Stimulated activated CD8-positive, alpha-beta memory T cell treated with anti-CD3 and anti-CD28 coated beads, Interleukin-15, amount 100 ng/mL, for 24 hours (primary cell): Measurements from ENCODE around the gene B4GALT7.

Experiments used
- DNase-seq: peaks from one replicate; pipeline ENCODE4 v3.0.0-alpha.2; 2020; ENCODE audit warnings: low read depth

B4GALT7 gene

GRCh38 chr5:177593511-177593910, 6.4 kb upstream of the B4GALT7 start:
- no peak for DNase-seq

DNA sequence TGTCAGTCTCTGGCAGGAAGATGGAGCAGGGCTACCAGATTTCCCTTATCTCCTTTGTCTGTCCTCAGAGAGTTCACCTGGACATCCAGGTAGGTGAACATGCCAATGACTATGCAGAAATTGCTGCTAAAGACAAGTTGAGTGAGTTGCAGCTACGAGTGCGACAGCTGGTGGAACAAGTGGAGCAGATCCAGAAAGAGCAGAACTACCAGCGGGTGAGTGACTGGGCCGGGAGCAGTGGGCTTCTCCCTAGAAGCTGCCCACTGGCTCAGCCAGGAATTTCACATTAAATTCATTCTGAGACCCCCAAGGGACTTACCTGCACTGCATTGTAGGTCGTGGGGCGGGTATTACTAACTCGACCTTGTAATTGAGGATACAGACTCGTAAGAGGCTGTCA, 5.9 kb upstream of the B4GALT7 start:
- no peak for DNase-seq

DNA sequence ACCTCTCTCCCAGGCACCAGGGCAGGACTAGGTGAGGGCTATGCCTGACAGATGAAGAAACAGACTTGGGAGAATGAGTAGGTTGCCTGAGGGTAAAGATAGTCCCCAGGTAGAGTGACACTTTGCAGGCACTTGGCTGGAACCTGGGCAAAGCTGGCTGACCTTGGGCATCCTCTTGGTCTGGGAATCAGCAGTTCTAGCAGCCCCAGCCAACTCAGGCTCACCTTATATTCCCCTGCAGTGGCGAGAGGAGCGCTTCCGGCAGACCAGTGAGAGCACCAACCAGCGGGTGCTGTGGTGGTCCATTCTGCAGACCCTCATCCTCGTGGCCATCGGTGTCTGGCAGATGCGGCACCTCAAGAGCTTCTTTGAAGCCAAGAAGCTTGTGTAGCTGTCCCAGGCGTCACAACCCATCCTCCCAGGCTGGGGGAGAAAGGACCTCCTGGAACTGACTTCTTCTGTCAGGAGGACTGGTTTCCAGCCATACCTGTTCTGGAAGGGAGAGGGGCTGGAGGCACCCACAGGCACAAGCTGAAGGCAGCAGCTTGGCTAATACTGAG, 4.8 kb upstream of the B4GALT7 start:
- DNase-seq, result no peak

DNA sequence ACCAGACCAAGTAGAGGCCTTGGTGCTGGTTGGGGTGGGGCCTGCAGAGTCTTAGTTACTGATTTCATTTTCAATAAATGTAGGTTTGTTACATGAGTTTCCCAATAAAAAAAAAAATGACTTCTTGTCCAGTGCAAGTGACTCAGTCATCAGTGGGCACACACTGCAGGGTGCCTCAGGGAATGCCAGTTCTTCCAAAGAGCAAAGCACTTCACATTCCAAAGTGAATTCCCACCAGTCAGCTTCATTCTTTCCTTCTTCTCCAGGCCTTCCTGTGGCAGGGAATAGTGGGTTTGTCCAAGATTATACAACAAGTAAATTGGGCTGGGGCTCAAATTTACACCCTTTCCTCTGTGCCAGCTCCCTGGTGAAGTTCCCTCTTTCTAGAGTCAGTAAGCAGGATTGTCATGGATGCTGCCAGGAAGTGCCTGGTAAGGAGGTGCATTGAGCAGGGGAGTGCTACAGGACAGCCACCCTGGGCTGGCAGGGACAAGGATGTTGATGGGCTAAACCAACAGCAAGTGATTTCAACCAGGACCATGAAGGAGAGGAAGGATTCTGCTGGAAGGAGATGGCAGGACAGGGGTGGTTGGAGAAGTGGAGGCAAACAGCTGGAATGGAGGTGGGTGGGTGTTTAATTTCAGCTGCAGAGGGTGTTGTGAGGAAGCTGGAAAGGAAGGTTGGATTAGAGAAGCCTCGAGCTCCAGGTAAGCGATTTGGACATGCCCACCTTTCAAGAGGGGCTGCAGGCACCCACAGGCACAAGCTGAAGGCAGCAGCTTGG, 3.7 kb upstream of the B4GALT7 start:
- DNase-seq, result no peak

- no peak for DNase-seq
Measured at GRCh38 chr5:177596775-177597238, 3.1 kb upstream of the B4GALT7 start.

DNA sequence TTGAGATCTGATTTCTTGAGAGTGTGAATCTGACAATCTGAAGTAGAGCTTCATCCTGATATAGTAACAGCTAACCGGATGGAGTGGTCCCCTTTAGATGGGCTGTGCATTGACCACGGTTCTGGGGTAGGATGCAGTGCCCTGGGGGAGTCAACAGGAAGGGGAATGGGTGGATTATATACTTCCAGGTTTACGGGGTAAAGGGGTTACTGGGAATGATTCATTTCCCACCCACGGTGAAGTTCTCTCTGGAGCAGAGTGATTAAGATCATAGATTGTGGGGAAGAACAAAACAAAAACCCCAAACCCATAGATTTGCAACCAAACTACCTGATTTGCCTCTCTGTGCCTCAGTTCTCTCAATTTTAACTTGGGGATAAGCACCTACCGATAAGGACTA, 1.5 kb upstream of the B4GALT7 start:
- DNase-seq, result no peak

GRCh38 chr5:177600508-177601018, 631 bp downstream of the B4GALT7 start:
- DNase-seq, result no peak

GRCh38 chr5:177601126-177601525, 1.2 kb downstream of the B4GALT7 start:
- no peak for DNase-seq

- DNase-seq, result no peak
Measured at GRCh38 chr5:177601577-177602457, 1.9 kb downstream of the B4GALT7 start.

GRCh38 chr5:177602458-177602830, 2.5 kb downstream of the B4GALT7 start:
- no peak for DNase-seq

DNA sequence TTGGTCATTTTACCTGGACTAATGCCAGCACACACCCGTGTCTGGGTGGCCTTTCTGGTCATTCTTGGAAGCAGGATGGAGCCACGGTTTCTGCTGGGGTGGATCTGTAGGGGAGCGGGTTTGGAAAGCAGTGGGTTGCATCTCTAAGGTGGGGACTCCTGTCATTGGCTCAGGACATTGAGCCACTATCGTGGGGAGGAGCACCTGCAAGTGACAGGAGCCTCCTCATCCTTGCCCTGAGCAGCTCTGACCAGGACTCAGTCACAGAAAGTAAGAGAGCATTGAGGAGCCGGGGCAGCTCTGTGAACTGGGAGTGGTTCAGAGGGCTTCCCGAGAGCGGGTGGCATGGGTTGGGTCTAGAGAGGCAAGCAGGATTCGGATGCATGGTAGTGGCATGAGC, 3.7 kb downstream of the B4GALT7 start:
- no peak for DNase-seq

DNA sequence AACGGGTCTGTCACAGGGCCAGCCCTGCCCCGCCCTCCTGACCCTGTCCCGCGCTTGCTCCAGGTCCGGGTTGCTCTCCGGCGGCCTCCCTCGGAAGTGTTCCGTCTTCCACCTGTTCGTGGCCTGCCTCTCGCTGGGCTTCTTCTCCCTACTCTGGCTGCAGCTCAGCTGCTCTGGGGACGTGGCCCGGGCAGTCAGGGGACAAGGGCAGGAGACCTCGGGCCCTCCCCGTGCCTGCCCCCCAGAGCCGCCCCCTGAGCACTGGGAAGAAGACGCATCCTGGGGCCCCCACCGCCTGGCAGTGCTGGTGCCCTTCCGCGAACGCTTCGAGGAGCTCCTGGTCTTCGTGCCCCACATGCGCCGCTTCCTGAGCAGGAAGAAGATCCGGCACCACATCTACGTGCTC, 4.2 kb downstream of the B4GALT7 start:
- no peak for DNase-seq

DNA sequence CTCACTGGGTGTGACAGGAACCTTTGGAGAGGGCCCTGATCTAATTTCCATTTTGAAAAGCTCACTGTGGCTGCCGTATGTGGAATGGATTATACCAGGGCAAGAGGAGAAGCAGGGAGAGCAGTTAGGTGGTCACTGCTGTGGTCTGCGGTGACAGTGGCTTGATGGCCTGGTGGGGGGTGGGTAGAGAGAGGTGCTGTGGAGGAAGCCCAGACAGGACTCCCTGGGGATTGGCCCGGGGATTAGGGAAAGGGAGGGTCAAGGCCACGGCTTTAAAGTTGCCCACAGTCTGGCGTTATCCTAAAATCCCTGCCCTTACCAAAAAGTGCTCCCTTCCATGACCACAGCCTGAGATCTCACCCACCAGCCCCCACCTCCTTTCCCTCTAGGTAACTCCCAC, 4.7 kb downstream of the B4GALT7 start:
- no peak for DNase-seq

DNA sequence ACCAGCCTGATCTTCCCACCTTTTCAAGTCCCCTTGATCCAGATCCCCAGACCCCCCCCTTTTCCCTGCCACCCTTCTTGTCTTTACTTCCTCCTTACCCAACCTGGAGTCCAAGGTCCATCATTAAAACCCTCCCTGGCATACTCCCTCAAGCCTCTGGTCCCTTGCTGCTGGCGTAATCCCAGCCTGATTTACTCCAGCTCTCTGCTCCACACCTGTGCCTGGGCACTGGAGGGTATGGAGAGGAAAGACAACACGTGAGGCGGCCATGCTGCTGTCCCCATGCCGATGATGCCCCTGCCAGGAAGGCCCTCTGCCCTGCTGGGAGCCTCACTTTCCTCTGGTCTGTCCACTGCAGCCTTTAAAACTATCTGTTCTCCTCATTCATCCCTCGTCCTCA, 5.1 kb downstream of the B4GALT7 start:
- DNase-seq, result no peak

DNA sequence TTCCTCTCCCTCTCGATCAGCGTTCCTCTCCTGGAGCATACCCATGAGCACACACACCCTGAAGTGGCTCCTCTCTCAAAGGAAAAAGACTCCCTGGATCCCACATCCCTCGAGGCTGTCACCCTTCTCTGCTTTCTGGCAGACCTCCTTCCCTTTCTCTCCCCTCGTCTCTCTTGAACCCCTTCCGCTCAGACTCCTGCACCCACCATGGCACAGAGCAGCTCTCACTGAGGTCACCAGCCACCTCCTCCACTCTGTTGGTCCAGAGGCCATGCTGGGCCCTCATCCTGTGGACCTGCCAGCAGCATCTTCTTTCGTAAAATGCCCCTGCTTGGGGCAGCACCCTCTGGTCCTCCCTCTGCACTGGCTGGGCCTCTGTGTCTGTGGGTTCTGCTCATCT, 5.7 kb downstream of the B4GALT7 start:
- no peak for DNase-seq

DNA sequence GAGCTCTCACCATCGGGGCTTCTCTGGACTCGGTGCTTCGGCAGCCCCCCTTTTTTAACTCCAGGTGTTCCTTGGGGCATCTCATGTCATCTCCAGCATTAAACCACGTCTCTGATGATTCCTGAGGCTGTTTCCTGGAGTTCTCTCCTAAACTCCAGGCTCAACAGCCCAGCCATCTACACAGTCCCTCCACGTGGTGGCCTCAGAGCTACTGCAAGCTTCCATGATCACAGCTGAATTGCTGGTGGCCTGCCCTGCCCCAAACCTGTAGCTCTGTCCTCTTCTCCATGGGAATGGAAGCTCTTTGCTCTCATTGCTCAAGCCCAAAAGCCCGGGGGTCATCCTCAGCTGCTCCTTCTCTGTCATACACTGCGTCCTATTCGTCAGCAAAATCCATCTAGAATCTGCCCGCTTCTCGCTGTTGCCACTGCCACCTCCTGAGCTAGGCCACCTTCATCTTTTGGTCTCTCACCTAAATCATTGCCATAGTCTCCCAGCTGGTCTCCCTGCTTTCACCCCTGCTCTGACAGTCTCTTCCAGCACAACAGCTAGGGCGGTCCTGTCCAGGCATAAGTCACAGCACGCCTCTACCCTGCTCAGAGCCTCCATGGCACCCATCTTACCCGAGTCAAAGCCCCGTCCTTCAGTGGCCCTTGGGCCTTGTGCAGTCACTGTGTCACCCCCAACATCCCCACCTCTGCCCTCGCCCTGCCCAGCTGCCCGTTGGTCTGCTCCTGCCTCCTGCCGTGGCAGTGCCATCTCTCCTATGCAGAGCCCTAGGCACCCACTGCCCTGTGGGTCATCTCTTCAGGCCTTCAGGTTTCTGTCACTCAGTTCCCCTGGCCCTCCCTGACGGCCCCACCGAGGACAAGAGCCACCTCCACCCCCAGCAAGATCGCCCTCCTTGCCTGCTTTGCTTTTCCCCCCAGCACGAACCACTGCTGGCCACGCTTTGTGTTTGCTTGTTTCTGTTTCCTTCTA, 6.4 kb downstream of the B4GALT7 start:
- no peak for DNase-seq

GRCh38 chr5:177607115-177607451, 7.2 kb downstream of the B4GALT7 start:
- DNase-seq, result no peak

GRCh38 chr5:177607452-177608192, 7.7 kb downstream of the B4GALT7 start:
- DNase-seq, result no peak

GRCh38 chr5:177608243-177609075, 8.5 kb downstream of the B4GALT7 start:
- no peak for DNase-seq
